Measurements from ENCODE around the gene CNTN4. TPM values are rescaled to one million over a fixed set of nuclear protein-coding genes. Genes with fewer than 3 reads are reported as not detected.

Gene CNTN4
- total and polyA plus RNA-seq, 4 donors = 1.5 to 30.7 (median 5.7) TPM

- H3K9me3 ChIP-seq (ENCODE audit: control insufficient read depth in 4 of 4, insufficient read depth in 3 of 4, low read length in 3 of 4) = no peaks in the 10 kb centered on the region
- no peak overlapping the region for H3K27ac ChIP-seq (ENCODE audit: low read depth in 1 of 2, low read length in 1 of 2)
- H3K36me3 ChIP-seq (ENCODE audit: control insufficient read depth in 4 of 4, insufficient read depth in 4 of 4, low read length in 4 of 4) = no peaks in the 10 kb centered on the region
- WGBS, 2 donors = 69 to 78% methylated on average over 3 of the region's 3 CpGs
- H3K4me3 ChIP-seq = no peak overlapping the region
- no peaks in the 10 kb centered on the region for H3K4me1 ChIP-seq (ENCODE audit: control insufficient read depth in 5 of 5, insufficient read depth in 5 of 5, low read length in 5 of 5)
- ATAC-seq (ENCODE audit: insufficient read depth, low FRiP score) (no peak), DNase-seq (no peak)
- TF ChIP-seq CTCF (IDR thresholded peaks at IDR 0.05; ENCODE audit: control extremely low read depth, extremely low read depth) = no peak
- H3K27me3 ChIP-seq (ENCODE audit: control insufficient read depth in 3 of 3, insufficient read depth in 3 of 3, low read length in 2 of 3) = no peaks in the 10 kb centered on the region
- H3K9ac ChIP-seq (ENCODE audit: insufficient read depth in 1 of 2, low read length in 2 of 2) = no peak overlapping the region
Observed at GRCh38 chr3:2261747-2262146, 163.1 kb downstream of the CNTN4 start.

- 49 to 70% methylated on average over 4 of the region's 4 CpGs for WGBS, 2 donors
- TF ChIP-seq CTCF (IDR thresholded peaks at IDR 0.05; ENCODE audit: control extremely low read depth, extremely low read depth) = no peak
- ATAC-seq (ENCODE audit: insufficient read depth, low FRiP score) (no peak), DNase-seq (peak in 2 of 3 donors; percentile 9 to 61)
- Histone ChIP-seq H3K27me3 (ENCODE audit: control insufficient read depth in 3 of 3, insufficient read depth in 3 of 3, low read length in 2 of 3) (no peaks in the 10 kb centered on the region), H3K27ac (ENCODE audit: low read depth in 1 of 2, low read length in 1 of 2) (no peak overlapping the region), H3K4me1 (ENCODE audit: control insufficient read depth in 5 of 5, insufficient read depth in 5 of 5, low read length in 5 of 5) (no peaks in the 10 kb centered on the region), H3K9ac (ENCODE audit: insufficient read depth in 1 of 2, low read length in 2 of 2) (no peak overlapping the region), H3K4me3 (no peak overlapping the region), H3K9me3 (ENCODE audit: control insufficient read depth in 4 of 4, insufficient read depth in 3 of 4, low read length in 3 of 4) (no peaks in the 10 kb centered on the region), H3K36me3 (ENCODE audit: control insufficient read depth in 4 of 4, insufficient read depth in 4 of 4, low read length in 4 of 4) (no peaks in the 10 kb centered on the region)
Observed at GRCh38 chr3:2262204-2262603, 163.5 kb downstream of the CNTN4 start.

GRCh38 chr3:2266606-2267005 lies 167.9 kb downstream of the CNTN4 start:
- Histone ChIP-seq H3K4me1 (ENCODE audit: control insufficient read depth in 5 of 5, insufficient read depth in 5 of 5, low read length in 5 of 5) (no peaks in the 10 kb centered on the region), H3K4me3 (no peak overlapping the region), H3K9ac (ENCODE audit: insufficient read depth in 1 of 2, low read length in 2 of 2) (no peak overlapping the region), H3K9me3 (ENCODE audit: control insufficient read depth in 4 of 4, insufficient read depth in 3 of 4, low read length in 3 of 4) (no peaks in the 10 kb centered on the region), H3K27ac (ENCODE audit: low read depth in 1 of 2, low read length in 1 of 2) (no peak overlapping the region), H3K27me3 (ENCODE audit: control insufficient read depth in 3 of 3, insufficient read depth in 3 of 3, low read length in 2 of 3) (no peaks in the 10 kb centered on the region), H3K36me3 (ENCODE audit: control insufficient read depth in 4 of 4, insufficient read depth in 4 of 4, low read length in 4 of 4) (no peaks in the 10 kb centered on the region)
- DNase-seq = no peak
- no peak for TF ChIP-seq CTCF (IDR thresholded peaks at IDR 0.05; ENCODE audit: control extremely low read depth, extremely low read depth)
- no peak for ATAC-seq (ENCODE audit: insufficient read depth, low FRiP score)
- 70 to 81% methylated on average over 1 of the region's 1 CpG for WGBS, 2 donors

- H3K9ac ChIP-seq (ENCODE audit: insufficient read depth in 1 of 2, low read length in 2 of 2) = no peak overlapping the region
- WGBS, 2 donors = 67 to 70% methylated on average over 3 of the region's 3 CpGs
- DNase-seq = no peak
- no peaks in the 10 kb centered on the region for H3K4me1 ChIP-seq (ENCODE audit: control insufficient read depth in 5 of 5, insufficient read depth in 5 of 5, low read length in 5 of 5)
- H3K9me3 ChIP-seq (ENCODE audit: control insufficient read depth in 4 of 4, insufficient read depth in 3 of 4, low read length in 3 of 4) = no peaks in the 10 kb centered on the region
- no peak for ATAC-seq (ENCODE audit: insufficient read depth, low FRiP score)
- H3K27me3 ChIP-seq (ENCODE audit: control insufficient read depth in 3 of 3, insufficient read depth in 3 of 3, low read length in 2 of 3) = no peaks in the 10 kb centered on the region
- no peaks in the 10 kb centered on the region for H3K36me3 ChIP-seq (ENCODE audit: control insufficient read depth in 4 of 4, insufficient read depth in 4 of 4, low read length in 4 of 4)
- no peak overlapping the region for H3K27ac ChIP-seq (ENCODE audit: low read depth in 1 of 2, low read length in 1 of 2)
- no peak for TF ChIP-seq CTCF (IDR thresholded peaks at IDR 0.05; ENCODE audit: control extremely low read depth, extremely low read depth)
- H3K4me3 ChIP-seq = no peak overlapping the region
Observed at GRCh38 chr3:2268779-2269178, 170.1 kb downstream of the CNTN4 start.
